ENCODE measurements around the gene CX3CL1.
"Not testable (repeated sequence)": the region's sequence is repeated elsewhere in the genome, so short reads cannot be mapped to it uniquely, and the experiment has no call there.

CX3CL1 gene

GRCh38 chr16:57357330-57358085 lies 14.8 kb upstream of the CX3CL1 start:
- DNase-seq, result no peak

DNA sequence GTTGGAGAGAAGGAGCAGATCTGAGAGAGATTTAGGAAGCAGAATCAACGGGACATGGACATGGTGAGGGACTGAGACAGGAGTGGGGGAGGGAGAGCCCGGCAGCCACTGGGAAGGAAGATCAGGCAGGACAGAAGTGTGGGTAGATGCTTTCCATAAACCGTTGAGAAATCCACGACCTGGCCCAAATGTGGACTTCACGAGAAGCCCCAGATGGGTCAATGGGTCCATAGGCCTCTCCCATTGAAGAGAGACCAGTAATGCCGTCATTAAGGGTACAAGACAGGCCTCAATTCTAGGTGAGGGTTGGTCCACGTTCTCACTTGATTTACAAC lies 14.2 kb upstream of the CX3CL1 start:
- DNase-seq, result no peak

DNA sequence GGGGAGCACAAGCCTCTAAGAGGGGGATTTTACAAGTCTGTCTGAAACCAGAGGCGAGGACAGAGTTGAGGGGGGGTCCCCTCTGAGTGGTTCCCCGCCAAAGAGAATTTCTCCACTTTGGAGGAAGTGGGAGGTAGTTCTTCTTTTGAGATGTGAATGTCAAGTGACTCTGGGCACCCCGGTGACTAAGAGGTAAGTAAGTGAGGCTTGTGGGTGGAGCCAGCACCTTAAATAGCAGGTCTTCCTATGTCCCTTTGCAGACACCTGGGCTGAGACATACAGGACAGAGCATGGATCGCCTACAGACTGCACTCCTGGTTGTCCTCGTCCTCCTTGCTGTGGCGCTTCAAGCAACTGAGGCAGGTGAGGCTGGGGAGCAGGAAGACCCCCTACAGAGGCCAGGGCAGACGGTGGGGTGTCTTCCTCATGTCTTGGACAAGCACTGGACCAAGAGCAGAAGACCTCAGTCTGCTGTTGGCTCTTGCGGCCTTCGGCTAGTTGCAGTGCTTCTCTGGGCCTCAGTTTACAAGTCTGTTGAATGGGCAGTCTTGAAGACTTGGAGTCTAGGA lies 13.7 kb upstream of the CX3CL1 start, which contains the start of gene CCL22:
TSS of gene CCL22 (plus strand) at position 257 of the 569 bp plus-strand sequence. CDS start at position 291, 34 bp downstream.
- no peak for DNase-seq

DNA sequence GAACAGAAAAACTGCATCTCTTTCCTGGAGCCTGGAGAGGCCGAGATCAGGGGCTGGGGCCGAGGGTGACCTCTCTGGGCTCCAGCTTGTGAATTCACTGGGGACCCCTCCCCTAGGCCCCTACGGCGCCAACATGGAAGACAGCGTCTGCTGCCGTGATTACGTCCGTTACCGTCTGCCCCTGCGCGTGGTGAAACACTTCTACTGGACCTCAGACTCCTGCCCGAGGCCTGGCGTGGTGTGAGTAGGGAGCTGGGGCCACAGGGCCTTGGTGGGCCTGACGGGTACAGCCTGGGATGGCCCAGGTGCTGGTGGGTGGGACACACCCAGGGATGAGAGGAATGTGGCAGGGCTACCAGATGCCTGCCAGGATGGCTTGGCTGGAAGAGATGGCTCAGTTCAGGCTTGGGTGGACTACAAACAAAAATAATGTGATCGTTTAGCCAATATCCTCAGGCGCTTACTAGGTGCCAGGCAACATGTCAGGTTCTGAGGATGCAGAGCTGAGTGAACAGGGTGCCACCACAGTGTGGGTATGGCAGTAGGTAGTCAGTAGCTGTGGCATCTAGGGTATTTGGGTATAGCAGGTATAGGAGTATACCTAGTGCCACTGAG lies 11.9 kb upstream of the CX3CL1 start:
- no peak for DNase-seq

GRCh38 chr16:57361404-57361803 lies 10.9 kb upstream of the CX3CL1 start:
- DNase-seq, result no peak

- no peak for DNase-seq
Measured at GRCh38 chr16:57364143-57364542, 8.1 kb upstream of the CX3CL1 start.

GRCh38 chr16:57366544-57367040 lies 5.7 kb upstream of the CX3CL1 start:
- no peak for DNase-seq

GRCh38 chr16:57367116-57367752 lies 5.1 kb upstream of the CX3CL1 start:
- no peak for DNase-seq

- no peak for DNase-seq
Measured at GRCh38 chr16:57371494-57372371, 557 bp upstream of the CX3CL1 start.

- no peak for DNase-seq
Measured at GRCh38 chr16:57373117-57373947, 1.0 kb downstream of the CX3CL1 start.

DNA sequence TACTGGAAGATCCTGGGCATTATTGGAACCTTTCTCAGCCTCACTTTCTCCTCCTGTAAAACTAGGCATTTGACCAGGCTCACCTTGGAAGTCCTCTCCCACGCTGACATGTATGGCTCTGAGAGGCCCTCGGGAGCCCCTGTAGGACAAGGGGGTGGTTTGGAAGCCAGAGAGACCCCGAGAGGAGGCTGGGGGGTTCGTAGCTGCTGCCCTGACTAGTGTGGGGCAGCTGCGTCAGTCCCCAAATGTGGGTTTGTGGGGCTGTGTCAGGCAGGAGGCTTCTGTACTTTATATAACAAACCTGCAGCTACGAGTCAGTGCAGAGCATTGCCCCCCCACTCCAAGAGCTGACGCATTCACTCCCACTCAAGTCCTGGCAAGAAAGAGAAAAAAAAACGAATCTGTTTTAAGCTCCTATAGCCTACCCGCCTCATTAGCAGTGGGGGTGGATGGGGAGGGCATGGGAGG lies 1.8 kb downstream of the CX3CL1 start:
- DNase-seq, result no peak

DNA sequence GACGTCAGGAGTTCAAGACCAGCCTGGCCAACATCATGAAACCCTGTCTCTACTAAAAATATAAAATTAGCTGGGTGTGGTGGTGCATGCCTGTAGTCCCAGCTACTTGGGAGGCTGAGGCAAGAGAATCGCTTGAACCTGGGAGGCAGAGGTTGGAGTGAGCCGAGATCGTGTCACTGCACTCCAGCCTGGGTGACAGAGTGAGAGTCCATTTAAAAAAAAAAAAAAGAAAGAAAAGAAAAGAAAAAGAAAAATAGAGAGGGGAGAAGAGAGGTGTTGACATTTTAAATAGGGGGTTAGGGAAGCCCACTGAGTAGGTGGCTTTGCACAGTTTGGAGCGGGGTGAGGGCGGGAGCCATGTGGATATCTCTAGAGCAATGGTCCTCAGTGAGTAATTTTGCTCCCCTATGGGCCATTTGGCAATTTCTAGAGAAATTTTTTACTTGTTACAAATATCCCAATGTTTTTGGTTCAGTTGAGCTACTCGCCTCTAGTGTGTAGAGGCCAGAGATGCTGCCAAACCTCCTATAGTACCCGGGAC lies 2.7 kb downstream of the CX3CL1 start:
- DNase-seq, result not testable (repeated sequence)

DNA sequence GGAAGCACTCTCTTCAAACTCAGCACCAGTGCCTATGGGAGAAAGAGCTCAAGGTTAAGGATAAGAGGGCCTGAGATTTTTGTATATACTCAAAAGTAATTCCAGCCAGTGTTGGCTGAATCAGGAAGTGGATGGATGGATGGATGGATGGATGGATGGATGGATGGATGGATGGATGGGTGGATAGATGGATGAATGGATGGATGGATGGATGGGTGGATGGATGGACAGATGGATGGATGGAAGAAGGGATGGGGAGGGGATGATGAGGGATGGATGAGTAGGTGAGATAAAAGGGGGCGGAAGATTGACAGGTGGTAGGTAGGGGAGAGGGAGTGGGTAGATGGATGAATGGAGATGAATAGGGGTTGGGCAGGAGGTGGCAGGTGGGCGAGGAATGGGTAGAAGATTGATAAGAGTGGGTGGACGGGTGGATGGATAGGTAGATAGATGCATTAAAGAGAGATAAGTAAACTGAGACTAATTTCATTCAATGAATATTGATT lies 4.1 kb downstream of the CX3CL1 start:
- DNase-seq, result no peak

DNA sequence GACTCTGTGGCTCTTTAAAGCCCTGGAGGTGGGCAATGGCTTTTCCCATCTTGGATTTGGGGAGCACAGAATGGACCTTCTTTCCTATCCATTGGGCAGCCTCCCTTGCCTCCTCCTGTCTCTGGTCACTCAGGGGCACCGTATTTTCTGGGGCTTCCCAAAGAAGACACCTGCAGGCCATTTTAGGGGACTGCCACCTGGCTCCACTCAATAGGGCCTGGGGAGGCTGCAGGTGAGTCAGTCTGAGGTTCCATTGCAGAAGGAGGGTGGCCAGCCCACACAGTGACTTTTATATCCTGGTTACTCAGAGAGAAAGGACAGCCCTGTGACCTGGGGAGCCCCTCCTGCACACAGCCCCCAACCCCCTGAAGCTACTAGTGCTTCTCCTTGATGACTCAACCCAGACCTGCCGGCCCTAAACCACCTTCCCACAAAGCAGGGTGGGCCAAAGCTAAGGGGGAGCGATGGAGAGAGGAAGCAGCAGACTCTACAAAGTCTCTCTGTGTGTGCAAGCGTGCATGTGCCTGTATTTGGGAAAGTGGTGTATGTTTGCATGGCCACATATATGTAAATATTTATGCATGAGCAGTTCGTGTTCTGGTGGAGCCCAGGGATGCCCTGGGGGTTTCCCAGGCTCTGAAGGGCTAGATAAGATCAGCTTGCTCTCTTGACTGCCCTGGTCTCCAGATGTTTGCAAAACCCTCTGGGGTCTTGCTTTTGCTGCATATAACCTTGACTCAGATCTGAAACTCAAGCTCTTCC lies 5.0 kb downstream of the CX3CL1 start:
- DNase-seq, result peak; percentile 68

DNA sequence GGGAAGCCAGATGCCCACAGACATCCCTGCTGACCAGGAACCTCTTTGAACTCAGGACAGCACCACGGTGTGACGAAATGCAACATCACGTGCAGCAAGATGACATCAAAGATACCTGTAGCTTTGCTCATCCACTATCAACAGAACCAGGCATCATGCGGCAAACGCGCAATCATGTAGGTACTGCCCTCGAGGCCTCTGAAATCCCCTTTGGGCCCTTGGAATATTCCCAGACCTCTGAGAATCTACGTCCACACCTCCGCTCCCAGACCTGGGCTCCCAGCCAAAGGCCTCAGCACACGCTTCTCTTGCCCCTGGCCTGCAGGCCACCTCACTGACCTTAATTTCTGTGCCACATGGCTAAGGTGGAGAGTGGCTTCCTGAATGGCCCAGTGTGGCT lies 7.3 kb downstream of the CX3CL1 start:
- no peak for DNase-seq

- no peak for DNase-seq
Measured at GRCh38 chr16:57380671-57381462, 8.6 kb downstream of the CX3CL1 start.

GRCh38 chr16:57381791-57382534 lies 9.7 kb downstream of the CX3CL1 start:
- DNase-seq, result no peak

DNA sequence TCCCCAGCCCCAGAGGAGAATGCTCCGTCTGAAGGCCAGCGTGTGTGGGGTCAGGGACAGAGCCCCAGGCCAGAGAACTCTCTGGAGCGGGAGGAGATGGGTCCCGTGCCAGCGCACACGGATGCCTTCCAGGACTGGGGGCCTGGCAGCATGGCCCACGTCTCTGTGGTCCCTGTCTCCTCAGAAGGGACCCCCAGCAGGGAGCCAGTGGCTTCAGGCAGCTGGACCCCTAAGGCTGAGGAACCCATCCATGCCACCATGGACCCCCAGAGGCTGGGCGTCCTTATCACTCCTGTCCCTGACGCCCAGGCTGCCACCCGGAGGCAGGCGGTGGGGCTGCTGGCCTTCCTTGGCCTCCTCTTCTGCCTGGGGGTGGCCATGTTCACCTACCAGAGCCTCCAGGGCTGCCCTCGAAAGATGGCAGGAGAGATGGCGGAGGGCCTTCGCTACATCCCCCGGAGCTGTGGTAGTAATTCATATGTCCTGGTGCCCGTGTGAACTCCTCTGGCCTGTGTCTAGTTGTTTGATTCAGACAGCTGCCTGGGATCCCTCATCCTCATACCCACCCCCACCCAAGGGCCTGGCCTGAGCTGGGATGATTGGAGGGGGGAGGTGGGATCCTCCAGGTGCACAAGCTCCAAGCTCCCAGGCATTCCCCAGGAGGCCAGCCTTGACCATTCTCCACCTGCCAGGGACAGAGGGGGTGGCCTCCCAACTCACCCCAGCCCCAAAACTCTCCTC lies 10.4 kb downstream of the CX3CL1 start:
- DNase-seq, result no peak

Measured in activated CD8-positive, alpha-beta memory T cell treated with anti-CD3 and anti-CD28 coated beads for 24 hours (primary cell).